ENCODE measurements around the gene UTF1. TPM values are rescaled to one million over a fixed set of nuclear protein-coding genes. Genes with fewer than 3 reads are reported as not detected.

The UTF1 gene
- total and polyA plus RNA-seq, 2 experiments from 2014 or later: not detected

- H3K27ac ChIP-seq: no peak overlapping the region
- H3K36me3 ChIP-seq: no peaks in the 10 kb centered on the region
- no peaks in the 10 kb centered on the region for H3K4me1 ChIP-seq (ENCODE audit: low read depth)
- no peaks in the 10 kb centered on the region for H3K27me3 ChIP-seq
- no peak for DNase-seq (ENCODE audit: low read depth in 1 of 2, low spot score in 1 of 2)
- no peak overlapping the region for H3K4me3 ChIP-seq
- no peak for TF ChIP-seq CTCF (IDR thresholded peaks at IDR 0.05; ENCODE audit: low read depth, low read length)
- no peaks in the 10 kb centered on the region for H3K9me3 ChIP-seq (ENCODE audit: low read depth)
These were observed 21.6 kb upstream of the UTF1 start for GRCh38 chr10:133208466-133208865.

GRCh38 chr10:133209117-133209516 is 20.9 kb upstream of the UTF1 start:
- TF ChIP-seq CTCF (IDR thresholded peaks at IDR 0.05; ENCODE audit: low read depth, low read length): no peak
- no peak for DNase-seq (ENCODE audit: low read depth in 1 of 2, low spot score in 1 of 2)
- Histone ChIP-seq H3K4me1 (ENCODE audit: low read depth) (no peaks in the 10 kb centered on the region), H3K9me3 (ENCODE audit: low read depth) (no peaks in the 10 kb centered on the region), H3K4me3 (no peak overlapping the region), H3K27ac (no peak overlapping the region), H3K27me3 (no peaks in the 10 kb centered on the region), H3K36me3 (no peaks in the 10 kb centered on the region)

GRCh38 chr10:133209641-133210040 is 20.4 kb upstream of the UTF1 start:
- Histone ChIP-seq H3K27me3 (no peaks in the 10 kb centered on the region), H3K36me3 (no peaks in the 10 kb centered on the region), H3K4me1 (ENCODE audit: low read depth) (no peaks in the 10 kb centered on the region), H3K4me3 (no peak overlapping the region), H3K9me3 (ENCODE audit: low read depth) (no peaks in the 10 kb centered on the region), H3K27ac (no peak overlapping the region)
- no peak for TF ChIP-seq CTCF (IDR thresholded peaks at IDR 0.05; ENCODE audit: low read depth, low read length)
- DNase-seq (ENCODE audit: low read depth in 1 of 2, low spot score in 1 of 2): no peak

- no peak for TF ChIP-seq CTCF (IDR thresholded peaks at IDR 0.05; ENCODE audit: low read depth, low read length)
- Histone ChIP-seq H3K9me3 (ENCODE audit: low read depth) (no peaks in the 10 kb centered on the region), H3K4me1 (ENCODE audit: low read depth) (no peaks in the 10 kb centered on the region), H3K36me3 (no peaks in the 10 kb centered on the region), H3K4me3 (no peak overlapping the region), H3K27me3 (no peaks in the 10 kb centered on the region), H3K27ac (no peak overlapping the region)
- DNase-seq (ENCODE audit: low read depth in 1 of 2, low spot score in 1 of 2): no peak
These were observed 19.4 kb upstream of the UTF1 start for GRCh38 chr10:133210398-133211140.

GRCh38 chr10:133211141-133211830 is 18.7 kb upstream of the UTF1 start:
- TF ChIP-seq CTCF (IDR thresholded peaks at IDR 0.05; ENCODE audit: low read depth, low read length): no peak
- no peak overlapping the region for H3K4me3 ChIP-seq
- H3K9me3 ChIP-seq (ENCODE audit: low read depth): no peaks in the 10 kb centered on the region
- no peaks in the 10 kb centered on the region for H3K4me1 ChIP-seq (ENCODE audit: low read depth)
- no peaks in the 10 kb centered on the region for H3K36me3 ChIP-seq
- no peak for DNase-seq (ENCODE audit: low read depth in 1 of 2, low spot score in 1 of 2)
- no peak overlapping the region for H3K27ac ChIP-seq
- no peaks in the 10 kb centered on the region for H3K27me3 ChIP-seq
